NT2/D1 (cell line): ENCODE measurements around the gene SLC8B1.

Experiments used
- DNase-seq: peaks from one replicate; pipeline ENCODE4 v3.0.0-alpha.2; 2011; ENCODE audit warnings: low read depth, low spot score
- H3K27me3 ChIP-seq: 2 replicates; pipeline ENCODE4 v1.6.0; 2011; ENCODE audit warnings: mild to moderate bottlenecking; ENCODE audit not compliant: insufficient read length, insufficient read depth
- H3K36me3 ChIP-seq: 2 replicates; pipeline ENCODE4 v1.6.1; 2011; ENCODE audit warnings: mild to moderate bottlenecking, low read length, mixed read lengths; ENCODE audit not compliant: insufficient read depth, insufficient read length
- H3K4me1 ChIP-seq: 2 replicates; pipeline ENCODE4 v1.5.1; 2011; ENCODE audit not compliant: insufficient read depth, insufficient read length
- H3K4me3 ChIP-seq: 2 replicates; pipeline ENCODE4 v1.5.1; 2011; ENCODE audit warnings: low read depth; ENCODE audit not compliant: insufficient read length
- H3K9ac ChIP-seq: 2 replicates; pipeline ENCODE4 v1.6.0; 2011; ENCODE audit warnings: low read depth; ENCODE audit not compliant: insufficient read length
- H3K9me3 ChIP-seq: 2 replicates; pipeline ENCODE4 v1.5.1; 2011; ENCODE audit warnings: mild to moderate bottlenecking, low read length; ENCODE audit not compliant: insufficient read depth
- SUZ12 ChIP-seq: IDR thresholded peaks from 2 replicates; pipeline ENCODE4 v1.6.1; 2011; ENCODE audit not compliant: insufficient read length, insufficient read depth; ENCODE audit errors: extremely low read depth
- YY1 ChIP-seq: IDR thresholded peaks from 2 replicates; pipeline ENCODE4 v1.6.1; 2011; ENCODE audit not compliant: insufficient read length, insufficient read depth
- ZNF274 ChIP-seq: IDR thresholded peaks from 2 replicates; pipeline ENCODE4 v1.6.1; 2011; ENCODE audit warnings: mild to moderate bottlenecking, low read depth, low read length

SLC8B1 gene

DNA sequence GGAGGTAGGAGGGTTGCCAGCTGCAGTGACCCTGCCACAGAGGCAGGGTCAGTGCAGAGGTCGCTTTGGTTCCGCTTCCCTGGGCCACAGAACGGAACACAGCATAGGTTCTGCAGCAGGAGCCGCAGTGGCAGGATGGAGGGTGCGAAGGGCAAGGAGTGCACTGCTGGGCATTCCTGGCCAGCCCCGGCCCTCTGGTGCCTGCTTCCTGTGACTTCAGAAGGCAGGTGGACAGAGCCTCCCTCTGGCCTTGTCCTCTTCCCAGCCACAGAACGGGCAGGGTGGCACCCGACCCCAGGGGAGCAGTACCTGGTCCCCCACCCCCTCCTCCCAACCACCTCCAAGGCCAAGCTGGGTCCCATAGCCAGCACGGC lies 37.7 kb downstream of the SLC8B1 start:
- no peak overlapping the region for H3K4me3 ChIP-seq
- TF ChIP-seq YY1 (no peak), SUZ12 (no peak)
- no peaks in the 10 kb centered on the region for H3K27me3 ChIP-seq
- H3K36me3 ChIP-seq = peaks cover 69% of the 10 kb centered on the region
- no peak overlapping the region for H3K9ac ChIP-seq
- DNase-seq = no peak
- H3K4me1 ChIP-seq = peaks cover 30% of the 10 kb centered on the region
- peaks cover 9% of the 10 kb centered on the region; the same call in 1 of the 2 replicates for H3K9me3 ChIP-seq

GRCh38 chr12:113296557-113297213 lies 38.2 kb downstream of the SLC8B1 start:
- Histone ChIP-seq H3K4me3 (no peak overlapping the region), H3K4me1 (peaks cover 30% of the 10 kb centered on the region), H3K9me3 (peaks cover 9% of the 10 kb centered on the region; the same call in 1 of the 2 replicates), H3K9ac (no peak overlapping the region), H3K36me3 (peaks cover 71% of the 10 kb centered on the region), H3K27me3 (no peaks in the 10 kb centered on the region)
- TF ChIP-seq ZNF274 = no peak
- no peak for TF ChIP-seq SUZ12
- TF ChIP-seq YY1 = no peak
- DNase-seq = no peak

DNA sequence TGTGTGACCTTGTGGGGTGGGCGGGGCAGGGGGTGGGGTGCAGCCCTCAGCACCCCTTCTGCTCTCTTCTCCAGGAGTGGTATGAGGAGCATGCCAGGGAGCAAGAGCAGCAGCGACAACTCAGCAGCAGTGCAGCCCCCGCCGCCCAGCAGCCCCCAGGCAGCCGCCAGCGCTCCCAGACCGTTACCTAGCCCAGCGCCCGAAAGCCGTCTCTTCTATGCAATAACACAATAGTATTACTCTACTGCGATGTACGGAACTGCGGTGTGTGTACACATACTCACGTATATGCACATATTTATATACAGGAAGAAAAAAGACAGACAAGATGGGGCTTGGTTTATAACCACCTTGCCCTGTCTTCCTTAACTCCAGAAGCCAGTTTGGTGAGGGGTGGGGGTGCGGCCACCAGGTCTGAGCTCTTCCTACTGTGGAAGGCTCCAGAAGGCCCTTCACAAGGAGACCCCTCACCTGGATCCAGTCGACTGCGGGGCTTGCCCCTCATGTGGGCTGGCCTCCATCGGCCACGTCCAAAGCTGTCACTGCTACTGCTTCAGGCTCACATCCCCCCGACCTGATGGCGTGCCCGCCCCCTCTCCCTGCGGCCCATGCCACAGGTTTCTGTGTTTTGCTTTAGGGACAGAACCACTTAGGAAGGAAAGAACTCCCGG lies 38.9 kb downstream of the SLC8B1 start:
- Histone ChIP-seq H3K27me3 (no peaks in the 10 kb centered on the region), H3K36me3 (peaks cover 76% of the 10 kb centered on the region), H3K4me3 (no peak overlapping the region), H3K9me3 (peaks cover 9% of the 10 kb centered on the region; the same call in 1 of the 2 replicates), H3K9ac (no peak overlapping the region), H3K4me1 (peaks cover 30% of the 10 kb centered on the region)
- DNase-seq = no peak
- TF ChIP-seq YY1 (no peak), ZNF274 (no peak), SUZ12 (no peak)

GRCh38 chr12:113293100-113293499 lies 41.8 kb downstream of the SLC8B1 start:
- no peak for DNase-seq
- Histone ChIP-seq H3K9ac (no peak overlapping the region), H3K27me3 (no peaks in the 10 kb centered on the region), H3K36me3 (peaks cover 92% of the 10 kb centered on the region), H3K4me1 (peaks cover 12% of the 10 kb centered on the region), H3K4me3 (no peak overlapping the region), H3K9me3 (no peaks in the 10 kb centered on the region)
- no peak for TF ChIP-seq ZNF274
- no peak for TF ChIP-seq SUZ12
- TF ChIP-seq YY1 = no peak

DNA sequence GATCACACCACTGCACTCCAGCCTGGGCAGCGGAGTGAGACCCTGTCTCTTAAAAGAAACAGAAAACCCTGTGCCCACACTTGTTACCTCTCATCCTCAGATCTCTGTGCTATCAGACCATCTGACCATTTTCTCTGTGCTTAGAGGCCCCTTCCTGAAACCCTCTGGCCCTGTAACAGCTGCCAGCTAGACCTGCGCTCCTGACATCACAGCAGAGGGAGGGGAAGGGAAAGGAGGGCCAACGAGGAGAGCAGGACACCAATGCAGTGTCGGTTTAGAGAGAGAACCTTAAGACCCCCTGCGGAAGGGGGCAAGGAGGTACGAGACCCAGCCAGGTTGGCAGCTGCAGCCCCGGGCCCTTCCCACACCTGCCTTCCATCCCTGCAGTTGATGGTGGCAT lies 42.4 kb downstream of the SLC8B1 start:
- no peak for TF ChIP-seq ZNF274
- no peak for TF ChIP-seq SUZ12
- no peak for TF ChIP-seq YY1
- Histone ChIP-seq H3K9me3 (no peaks in the 10 kb centered on the region), H3K9ac (no peak overlapping the region), H3K36me3 (peaks cover 93% of the 10 kb centered on the region), H3K4me3 (no peak overlapping the region), H3K4me1 (peaks cover 9% of the 10 kb centered on the region), H3K27me3 (no peaks in the 10 kb centered on the region)
- no peak for DNase-seq

DNA sequence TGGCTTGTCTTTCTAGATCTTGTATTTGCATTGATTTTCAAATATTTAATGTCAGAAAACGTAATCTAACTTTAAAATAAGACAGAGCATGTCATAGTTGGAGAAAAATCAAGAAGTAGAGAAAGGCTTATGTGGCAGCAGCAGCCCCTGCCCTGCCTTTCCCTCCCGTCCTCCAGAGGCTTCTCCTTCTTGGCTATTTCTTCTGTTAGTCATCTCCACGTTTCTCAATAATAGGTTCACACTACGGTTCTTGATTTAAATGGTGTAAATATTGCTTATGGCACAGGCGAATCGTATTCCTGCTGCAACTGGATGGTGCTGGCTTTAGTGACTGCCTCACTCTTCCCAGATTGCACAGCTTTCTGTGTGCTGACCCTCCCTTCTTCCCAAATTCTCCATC lies 42.8 kb downstream of the SLC8B1 start:
- DNase-seq = no peak
- no peaks in the 10 kb centered on the region for H3K27me3 ChIP-seq
- no peaks in the 10 kb centered on the region for H3K9me3 ChIP-seq
- no peak overlapping the region for H3K9ac ChIP-seq
- TF ChIP-seq YY1 (no peak), ZNF274 (no peak), SUZ12 (no peak)
- peaks cover 5% of the 10 kb centered on the region for H3K4me1 ChIP-seq
- peaks cover 93% of the 10 kb centered on the region for H3K36me3 ChIP-seq
- H3K4me3 ChIP-seq = no peak overlapping the region

GRCh38 chr12:113291586-113291985 lies 43.3 kb downstream of the SLC8B1 start:
- H3K4me1 ChIP-seq = peaks cover 1% of the 10 kb centered on the region
- H3K4me3 ChIP-seq = no peak overlapping the region
- no peak for DNase-seq
- no peaks in the 10 kb centered on the region for H3K9me3 ChIP-seq
- H3K36me3 ChIP-seq = peaks cover 93% of the 10 kb centered on the region
- TF ChIP-seq YY1 (no peak), SUZ12 (no peak), ZNF274 (no peak)
- no peaks in the 10 kb centered on the region for H3K27me3 ChIP-seq
- H3K9ac ChIP-seq = no peak overlapping the region

DNA sequence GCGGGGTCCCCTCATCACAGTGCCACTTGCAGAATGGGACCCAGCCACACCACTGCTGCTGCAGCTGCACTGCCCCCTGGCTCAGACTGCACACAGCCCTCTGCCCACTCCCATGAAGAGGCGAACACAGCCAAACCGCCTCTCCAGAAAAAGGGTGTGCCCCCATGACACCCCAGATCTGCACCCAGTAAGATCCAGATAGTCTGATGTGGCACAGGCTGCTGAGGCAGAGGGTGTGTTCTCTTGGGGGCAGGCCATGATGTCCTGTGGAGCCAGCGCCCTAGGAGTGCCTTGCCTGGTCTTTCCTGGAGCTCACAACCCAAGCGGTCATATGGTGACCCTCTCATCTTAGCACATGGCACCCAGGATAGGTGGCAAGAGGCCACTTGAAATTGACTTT lies 44.4 kb downstream of the SLC8B1 start:
- DNase-seq = no peak
- TF ChIP-seq ZNF274 = no peak
- no peak for TF ChIP-seq YY1
- TF ChIP-seq SUZ12 = no peak
- H3K36me3 ChIP-seq = peaks cover 95% of the 10 kb centered on the region

More for the DNA sequence above, 44.4 kb downstream of the SLC8B1 start:
- peaks cover 2% of the 10 kb centered on the region for H3K4me1 ChIP-seq
- H3K9ac ChIP-seq = no peak overlapping the region
- H3K27me3 ChIP-seq = no peaks in the 10 kb centered on the region
- no peak overlapping the region for H3K4me3 ChIP-seq
- no peaks in the 10 kb centered on the region for H3K9me3 ChIP-seq
